GM18867 (cell line): ENCODE data around the gene ALOX12.
"Not testable (repeated sequence)": the region's sequence is repeated elsewhere in the genome, so short reads cannot be mapped to it uniquely, and the experiment has no call there.

Experiments
- ATAC-seq: cut with Tn5 transposase; IDR thresholded peaks from one replicate; pipeline ENCODE4 v1.9.1; 2021; ENCODE audit warnings: mild to moderate bottlenecking, moderate library complexity; ENCODE audit not compliant: unreplicated experiment

The ALOX12 gene

GRCh38 chr17:7043497-7044198 is 47.8 kb downstream of the ALOX12 start, which contains the start of gene SLC16A11:
Gene SLC16A11, minus strand, starts transcription at chr17:7044092. Its CDS starts 579 bp downstream, at chr17:7043513.
- ATAC-seq, result no peak

DNA sequence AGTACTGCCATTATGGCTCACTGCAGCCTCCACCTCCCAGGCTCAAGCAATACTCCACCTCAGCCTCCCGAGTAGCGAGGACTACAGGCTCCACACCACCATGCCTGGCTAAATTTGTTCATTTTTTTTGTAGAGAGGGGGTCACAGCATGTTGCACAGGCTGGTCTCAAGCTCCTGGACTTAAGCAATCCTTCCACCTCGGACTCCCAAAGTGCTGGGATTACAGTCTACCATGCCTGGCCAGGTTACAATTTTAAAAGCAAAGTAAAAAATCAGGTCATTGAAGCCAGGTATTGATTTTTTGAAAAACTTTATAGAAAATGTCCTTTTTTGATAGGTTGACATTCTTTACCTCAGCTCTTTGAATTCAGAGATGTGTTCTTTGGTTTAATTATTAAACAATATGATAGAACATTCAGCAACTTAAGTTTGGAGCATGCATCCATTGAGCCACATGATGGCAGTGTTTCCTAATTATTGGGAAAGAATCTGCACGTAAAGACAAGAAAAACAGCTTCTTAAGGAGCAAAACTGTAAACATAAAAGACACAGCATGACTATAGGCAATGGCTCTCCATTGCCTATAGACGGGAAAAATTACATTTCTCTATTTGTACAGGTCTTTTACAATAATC is 49.8 kb downstream of the ALOX12 start:
- ATAC-seq, result no peak

DNA sequence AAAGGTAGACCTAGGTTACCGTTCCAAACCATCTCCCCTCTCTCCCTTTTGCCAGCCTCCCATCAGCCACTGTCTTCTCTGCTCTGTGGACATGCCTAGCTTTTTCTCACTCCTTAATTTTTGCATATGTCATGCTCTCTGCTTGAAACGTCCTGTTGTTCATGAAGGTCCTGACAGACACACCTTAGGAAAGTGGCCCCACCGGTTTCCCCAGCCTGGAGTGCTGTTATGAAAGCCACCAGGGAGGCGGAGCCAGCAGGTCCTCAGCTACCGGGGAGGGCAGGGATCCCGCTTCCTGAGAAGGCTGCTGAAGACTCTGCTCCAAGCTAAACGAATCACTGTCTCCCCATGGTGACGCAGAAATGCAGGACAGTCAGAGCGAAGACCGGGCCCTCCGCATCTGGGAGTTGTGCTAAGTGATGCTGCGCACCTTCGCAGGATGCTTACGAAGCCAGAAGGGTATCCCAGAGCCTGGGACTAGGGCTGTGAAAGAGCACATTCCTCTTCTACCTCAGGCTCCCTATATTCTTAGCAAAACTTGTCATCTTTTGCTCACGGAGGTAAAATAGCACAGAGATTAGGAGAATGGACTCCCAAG is 50.4 kb downstream of the ALOX12 start:
- ATAC-seq, result no peak

DNA sequence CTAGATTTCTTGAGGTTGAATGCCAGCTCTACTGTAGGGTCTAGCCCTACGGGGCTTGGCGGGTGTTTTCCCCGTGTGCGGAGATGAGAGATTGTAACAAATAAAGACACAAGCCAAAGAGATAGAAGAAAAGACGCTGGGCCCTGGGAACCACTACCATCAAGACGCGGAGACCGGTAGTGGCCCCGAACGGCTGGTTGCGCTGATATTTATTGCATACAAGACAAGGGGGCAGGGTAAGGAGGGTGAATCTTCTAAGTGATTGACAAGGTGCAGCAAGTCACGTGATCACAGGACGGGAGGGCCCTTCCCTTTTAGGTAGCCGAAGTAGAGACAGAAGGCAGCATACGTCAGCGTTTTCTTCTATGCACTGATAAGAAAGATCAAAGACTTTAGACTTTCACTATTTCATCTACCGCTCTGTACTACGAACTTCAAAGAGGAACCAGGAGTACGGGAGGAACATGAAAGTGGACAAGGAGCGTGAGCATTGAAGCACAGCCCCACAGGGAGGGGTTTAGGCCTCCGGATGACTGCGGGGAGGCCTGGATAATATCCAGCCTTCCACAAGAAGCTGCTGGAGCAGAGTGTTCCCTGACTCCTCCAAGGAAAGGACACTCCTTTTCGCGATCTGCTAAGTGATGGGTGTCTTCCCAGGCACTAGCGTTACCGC is 51.0 kb downstream of the ALOX12 start:
- ATAC-seq, result not testable (repeated sequence)

- ATAC-seq, result no peak
These were observed 51.7 kb downstream of the ALOX12 start for GRCh38 chr17:7047566-7047965.

GRCh38 chr17:7048968-7049367 is 53.1 kb downstream of the ALOX12 start:
- no peak for ATAC-seq

- ATAC-seq, result not testable (repeated sequence)
These were observed 54.7 kb downstream of the ALOX12 start for GRCh38 chr17:7050583-7050982.

DNA sequence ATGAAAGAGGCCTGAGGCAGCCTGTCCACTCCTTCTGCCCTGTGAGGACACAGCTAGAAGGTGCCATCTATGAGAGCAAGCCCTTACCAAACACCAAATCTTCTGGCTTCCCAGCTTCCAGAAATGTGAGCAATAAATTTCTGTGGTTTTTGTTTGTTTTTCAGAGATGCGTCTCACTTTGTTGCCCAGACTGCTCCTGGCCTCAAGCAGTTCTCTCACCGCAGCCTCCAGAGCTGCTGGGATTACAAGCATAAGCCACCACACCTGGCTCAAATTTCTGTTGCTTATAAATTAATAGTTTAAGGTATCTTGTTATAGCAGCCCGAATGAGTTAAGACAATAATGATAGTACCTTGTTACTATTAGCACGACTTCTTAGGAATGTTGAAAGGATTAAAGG is 60.5 kb downstream of the ALOX12 start:
- ATAC-seq, result no peak

GRCh38 chr17:7058831-7059447 is 63.1 kb downstream of the ALOX12 start:
- ATAC-seq, result no peak
